Loucy (cell line): ENCODE measurements around the gene DTNA.

Experiments
- CTCF ChIP-seq: fragments of 200-600 bp; sonication (generic); conservative IDR thresholded peaks from 2 replicates; pipeline ENCODE4 v1.5.1; 2014; ENCODE audit warnings: mild to moderate bottlenecking, antibody characterized with exemption, low read length
- EZH2phosphoT487 ChIP-seq: fragments of 200-600 bp; IDR thresholded peaks from 2 replicates; pipeline ENCODE4 v1.6.1; 2018; ENCODE audit warnings: antibody characterized with exemption, mild to moderate bottlenecking, moderate library complexity, borderline replicate concordance

DNA sequence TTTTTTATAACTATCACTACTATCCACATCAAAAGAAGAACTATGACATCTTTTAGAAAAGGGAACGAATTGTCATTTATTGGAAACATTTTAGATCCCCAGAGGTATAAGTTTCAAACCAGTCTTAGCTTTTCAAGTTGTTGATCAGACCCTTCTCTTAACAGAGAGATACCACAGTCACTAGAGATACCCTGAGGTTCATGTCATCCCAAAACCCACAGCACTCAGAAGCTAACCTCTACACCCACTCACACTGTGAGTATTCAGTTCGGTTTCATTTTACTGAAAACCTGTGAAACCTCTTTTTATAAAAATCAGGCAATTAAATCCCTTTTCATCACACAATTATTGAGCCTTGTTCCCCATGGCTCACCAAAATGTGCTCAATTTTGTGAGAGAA, 156.2 kb downstream of the DTNA start:
- TF ChIP-seq CTCF (no peak), EZH2phosphoT487 (no peak)
